EH (cell line): ENCODE data around the gene WDR12.
"Not testable (repeated sequence)": the region's sequence is repeated elsewhere in the genome, so short reads cannot be mapped to it uniquely, and the experiment has no call there.

Source experiments
- DNase-seq: peaks from one replicate; pipeline ENCODE4 v3.0.0-alpha.2; 2015; ENCODE audit warnings: low read depth

Gene WDR12

DNA sequence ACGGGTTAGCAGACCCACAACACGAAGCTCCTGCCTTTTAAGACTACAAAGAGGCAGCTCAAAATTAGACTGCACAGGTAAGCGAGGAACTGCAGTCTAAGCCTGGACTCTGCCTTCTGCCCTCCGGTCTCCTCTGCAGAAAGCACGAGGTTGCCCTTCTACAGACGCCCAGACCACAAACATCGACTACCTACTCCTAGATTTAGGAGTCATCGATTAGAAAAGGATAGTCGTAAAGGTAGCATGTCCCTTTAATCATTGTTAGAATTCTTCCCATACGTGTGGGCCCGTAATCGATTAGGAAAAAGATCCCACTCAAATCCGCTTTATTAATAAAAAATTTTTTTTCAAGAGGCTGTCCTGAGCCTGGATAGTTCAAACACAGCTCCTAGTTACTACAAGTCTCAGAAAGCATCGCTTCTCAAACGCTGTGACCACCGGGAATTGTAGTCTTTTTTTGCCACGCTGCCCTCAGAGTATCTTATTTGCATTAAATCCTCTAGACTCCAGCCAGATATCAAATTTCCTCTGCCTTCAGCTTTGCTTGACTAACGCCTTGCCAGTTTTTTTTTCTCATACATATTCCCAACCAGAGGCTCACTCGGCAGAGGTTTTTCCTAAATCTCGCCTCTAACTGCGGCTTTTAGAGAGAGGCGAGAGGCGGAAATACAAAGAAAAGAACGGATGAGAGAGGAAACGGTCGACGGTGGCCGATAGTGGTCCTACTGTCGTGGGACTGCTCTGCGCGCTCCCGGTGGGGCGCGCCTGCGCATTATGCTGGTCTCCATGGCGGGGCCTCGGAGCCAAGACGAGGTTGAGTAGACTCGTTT lies at the start of gene WDR12, which contains the start of gene CARF:
WDR12 (minus strand) TSS at position 162 of the 830 bp plus-strand sequence. CDS start 197 bp downstream, outside the sequence.
CARF (plus strand) TSS at position 764 of the 830 bp plus-strand sequence. CDS start 29,628 bp downstream, outside the sequence.
- DNase-seq, result peak; percentile 95

GRCh38 chr2:202960524-202960923 lies 49.1 kb upstream of the WDR12 start:
- DNase-seq, result no peak

- DNase-seq, result no peak
Measured at GRCh38 chr2:202950592-202950991, 39.1 kb upstream of the WDR12 start.

GRCh38 chr2:202949333-202949732 lies 37.9 kb upstream of the WDR12 start:
- DNase-seq, result not testable (repeated sequence)

GRCh38 chr2:202945497-202945896 lies 34.0 kb upstream of the WDR12 start:
- no peak for DNase-seq

- DNase-seq, result peak; percentile 6
Measured at GRCh38 chr2:202944816-202945215, 33.3 kb upstream of the WDR12 start.

GRCh38 chr2:202944408-202944807 lies 32.9 kb upstream of the WDR12 start:
- peak; percentile 47 for DNase-seq

DNA sequence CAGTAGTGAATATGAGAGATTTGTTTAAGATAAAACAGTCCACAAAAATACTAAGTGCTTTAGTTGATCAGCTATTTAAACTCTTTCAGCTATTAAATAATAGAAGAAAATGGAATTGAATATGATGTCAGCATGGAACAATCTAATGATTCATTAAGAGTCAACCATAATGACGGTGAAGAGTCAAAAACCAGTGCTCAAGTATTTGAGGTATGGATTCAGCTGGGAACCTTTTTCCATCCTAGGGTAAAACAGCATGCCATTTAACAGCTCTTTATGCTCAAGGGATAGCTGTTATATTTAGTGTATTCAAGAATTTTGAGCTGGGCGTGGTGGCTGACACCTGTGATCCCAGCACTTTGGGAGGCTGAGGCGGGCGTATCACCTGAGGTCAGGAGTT lies 30.3 kb upstream of the WDR12 start:
- peak; percentile 64 for DNase-seq

- no peak for DNase-seq
Measured at GRCh38 chr2:202938960-202939359, 27.5 kb upstream of the WDR12 start.

GRCh38 chr2:202934456-202934855 lies 23.0 kb upstream of the WDR12 start:
- DNase-seq, result no peak

GRCh38 chr2:202933958-202934357 lies 22.5 kb upstream of the WDR12 start:
- DNase-seq, result no peak

GRCh38 chr2:202933139-202933510 lies 21.7 kb upstream of the WDR12 start:
- DNase-seq, result no peak

- peak; percentile 70 for DNase-seq
Measured at GRCh38 chr2:202932425-202933138, 21.1 kb upstream of the WDR12 start.

DNA sequence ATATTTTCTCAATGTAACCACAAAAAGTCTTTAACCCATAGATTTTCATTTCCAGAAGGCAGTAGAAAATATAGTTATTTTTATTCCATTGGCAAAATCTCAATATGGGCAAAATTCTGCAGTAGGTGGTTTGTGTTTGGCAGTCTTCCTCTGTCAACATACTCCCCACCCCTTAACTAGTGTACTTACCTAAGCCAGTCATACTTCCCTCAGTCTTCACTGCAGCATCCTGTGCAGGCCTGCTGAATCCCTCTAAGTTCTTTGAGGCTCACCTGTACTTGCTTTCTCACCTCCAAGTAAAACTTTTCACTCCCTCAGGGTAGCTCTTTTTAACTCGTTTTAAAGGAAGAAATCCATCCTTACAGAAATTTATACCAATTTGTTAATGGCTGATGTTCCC lies 7.4 kb upstream of the WDR12 start:
- DNase-seq, result no peak

DNA sequence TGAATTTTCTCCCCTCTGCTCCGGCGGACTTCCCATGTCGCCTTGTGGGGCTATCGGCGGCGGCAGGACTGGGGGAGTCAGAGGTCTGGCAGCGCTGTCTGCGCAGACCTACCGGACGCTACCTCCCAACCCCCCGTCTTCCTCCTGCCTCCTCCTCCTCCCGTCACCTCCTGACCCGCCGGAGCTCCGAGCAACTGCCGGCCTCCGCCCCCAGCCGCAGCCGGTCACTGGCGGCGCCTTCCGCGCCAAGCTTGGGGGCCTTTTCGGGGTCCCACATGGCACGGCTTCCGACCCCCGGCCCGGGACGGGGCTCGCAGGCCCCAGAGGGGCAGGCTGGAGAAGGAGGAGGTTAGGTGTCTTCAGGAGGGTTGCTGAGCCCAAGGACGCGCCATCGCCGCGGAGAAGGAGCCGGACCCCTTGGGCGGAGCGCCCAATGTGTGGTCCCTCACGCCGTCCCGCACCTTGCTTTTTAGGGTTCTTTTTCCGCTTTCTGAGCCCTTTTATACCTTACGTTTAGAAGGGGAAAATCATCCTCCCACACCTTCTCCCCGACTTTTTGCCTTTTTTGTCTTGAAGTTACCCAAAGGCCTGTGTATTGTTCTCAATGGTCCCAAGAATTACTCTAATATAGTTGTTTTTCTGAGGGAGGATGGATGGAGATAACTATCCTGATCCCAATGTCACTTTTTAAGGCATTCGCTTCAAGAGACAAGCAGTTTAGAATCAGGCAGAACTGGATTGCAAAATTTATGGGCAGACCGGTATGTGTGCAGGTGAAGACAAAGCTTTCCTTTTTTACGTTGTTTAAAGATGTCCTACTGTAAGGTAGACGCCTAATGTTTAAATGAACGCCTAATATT lies 1.1 kb upstream of the WDR12 start:
- DNase-seq, result peak; percentile 22

- no peak for DNase-seq
Measured at GRCh38 chr2:202911203-202911511, 316 bp downstream of the WDR12 start.

DNA sequence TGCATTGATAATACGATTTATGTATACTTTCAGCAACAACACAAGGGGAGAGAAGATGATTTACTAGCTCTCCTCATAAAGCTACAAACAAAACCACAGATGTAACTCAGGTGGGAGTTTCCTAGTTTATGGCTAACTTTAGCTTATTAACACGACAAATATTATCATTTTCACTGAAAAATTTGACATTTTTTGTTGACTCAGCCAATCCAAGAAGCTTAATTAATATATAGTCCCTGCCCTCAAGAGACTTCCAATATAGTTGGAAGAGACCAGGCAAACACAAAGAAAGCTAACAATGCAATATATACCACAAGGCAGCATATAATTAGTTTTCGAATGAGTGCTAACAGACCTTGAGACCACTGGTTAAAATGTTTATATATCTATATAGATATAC lies 775 bp downstream of the WDR12 start:
- no peak for DNase-seq

- DNase-seq, result not testable (repeated sequence)
Measured at GRCh38 chr2:202910250-202910649, 1.2 kb downstream of the WDR12 start.

DNA sequence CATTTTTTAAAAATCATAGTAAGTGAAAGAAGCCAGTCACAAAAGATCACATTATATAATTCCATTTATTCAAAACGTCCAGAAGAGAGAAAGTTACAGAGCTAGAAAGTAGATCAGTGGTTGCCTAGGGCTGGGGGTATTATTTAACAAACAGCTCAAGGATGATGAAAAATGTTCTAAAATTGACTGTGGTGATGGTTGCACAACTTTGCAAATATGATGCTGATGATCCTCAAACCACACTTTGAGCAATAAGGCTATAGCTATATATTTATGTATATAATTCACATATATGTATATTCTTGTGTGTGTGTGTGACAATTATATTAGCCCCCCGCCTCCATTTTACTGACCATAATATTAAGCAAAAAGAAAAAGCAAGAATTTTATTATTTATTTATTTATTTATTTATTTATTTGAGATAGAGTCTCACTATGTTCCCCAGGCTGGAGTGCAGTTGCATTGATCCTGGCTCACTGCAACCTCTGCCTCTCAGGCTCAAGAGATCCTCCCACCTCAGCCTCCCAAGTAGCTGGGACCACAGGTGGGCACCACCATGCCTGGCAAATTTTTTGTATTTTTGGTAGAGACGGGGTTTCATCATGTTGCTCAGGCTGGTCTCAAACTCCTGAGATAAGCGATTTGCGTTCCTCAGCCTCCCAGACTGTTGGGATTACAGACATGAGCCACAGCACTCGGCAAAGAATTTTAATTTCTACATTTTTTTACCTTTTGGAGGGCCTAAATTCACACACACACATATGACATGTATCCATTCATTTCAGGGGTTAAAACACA lies 1.9 kb downstream of the WDR12 start:
- no peak for DNase-seq

DNA sequence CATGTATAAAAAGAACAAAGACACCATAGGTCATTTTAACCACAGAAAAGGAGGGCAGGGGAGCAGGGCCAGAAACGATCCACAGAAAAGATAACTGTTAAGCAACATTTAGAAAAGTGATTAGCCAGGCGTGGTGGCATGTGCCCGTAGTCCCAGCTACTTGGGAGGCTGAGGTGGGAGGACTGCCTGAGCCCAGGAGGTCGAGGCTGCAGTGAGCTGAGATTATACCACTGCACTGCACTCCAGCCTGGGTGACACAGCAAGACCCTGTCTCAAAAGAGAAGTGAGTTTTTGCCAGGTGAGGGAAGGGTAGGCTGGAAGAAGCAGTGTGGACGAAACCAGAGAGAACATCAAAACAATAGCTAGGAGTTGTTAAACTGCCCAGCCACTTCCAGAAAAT lies 3.3 kb downstream of the WDR12 start:
- no peak for DNase-seq

DNA sequence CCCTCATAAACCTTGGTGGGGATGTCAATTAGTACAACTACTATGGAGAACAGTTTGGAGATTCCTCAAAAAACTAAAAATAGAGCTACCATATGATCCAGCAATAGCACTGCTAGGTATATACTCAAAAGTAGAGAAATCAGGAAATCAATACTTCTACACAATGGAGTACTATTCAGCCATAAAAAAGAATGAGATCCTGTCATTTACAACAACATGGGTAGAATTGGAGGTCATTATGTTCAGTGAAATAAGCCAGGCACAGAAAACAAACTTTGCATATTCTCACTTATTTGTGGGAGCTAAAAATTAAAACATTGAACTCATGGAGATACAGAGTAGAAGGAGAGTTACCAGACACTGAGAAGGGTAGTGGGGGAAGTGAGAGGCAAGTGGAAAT lies 6.0 kb downstream of the WDR12 start:
- not testable (repeated sequence) for DNase-seq

DNA sequence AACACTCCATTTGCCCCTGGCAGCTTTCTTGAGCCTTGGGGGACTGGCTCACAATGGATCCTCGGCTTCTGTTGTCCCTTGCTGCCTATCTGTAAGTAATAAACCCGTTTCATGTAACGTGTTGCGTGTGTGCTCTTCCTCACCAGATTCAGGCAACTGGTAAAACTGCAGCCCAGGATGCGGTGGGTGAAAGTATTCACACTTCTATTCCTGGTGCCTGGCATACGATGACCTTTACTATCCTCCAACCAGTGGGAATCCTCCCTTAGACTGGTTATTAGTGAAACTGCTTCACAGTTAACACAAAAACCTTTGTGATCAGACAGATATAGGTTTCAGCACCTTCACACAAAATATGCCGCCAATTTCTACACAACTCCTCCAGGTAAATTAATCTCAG lies 26.3 kb downstream of the WDR12 start:
- no peak for DNase-seq
